Heart left ventricle (tissue), 16 donors: ENCODE measurements around the gene CCDC117. TPM values are rescaled to one million over a fixed set of nuclear protein-coding genes. Genes with fewer than 3 reads are reported as not detected.

Source experiments
- ATAC-seq, 4 donors: fragments of 200-7000 bp; cut with Tn5 transposase; one replicate each; pipeline ENCODE4 v1.9.1; 2020 to 2022; ENCODE audit warnings: moderate library complexity in 4 of 4, mild to moderate bottlenecking in 3 of 4, moderate number of reproducible peaks in 1 of 4
- DNase-seq, 5 donors: peaks; one replicate each; pipeline ENCODE4 v3.0.0-alpha.2; 2020
- H3K27ac ChIP-seq, 12 donors: fragments of 200-600 bp; sonication (generic) in 4 of 12; one replicate each; pipeline versions ENCODE4 v1.5.0 to v1.8.0; 2016 to 2022; ENCODE audit warnings: mild to moderate bottlenecking in 2 of 12
- H3K27me3 ChIP-seq, 9 donors: fragments of 200-600 bp; sonication (generic) in 2 of 9; one replicate each; pipeline versions ENCODE4 v1.5.1 to v1.8.0; 2016 to 2022; ENCODE audit warnings: mild to moderate bottlenecking in 3 of 9
- H3K36me3 ChIP-seq, 9 donors: fragments of 200-600 bp; sonication (generic) in 2 of 9; one replicate each; pipeline versions ENCODE4 v1.5.0 to v1.8.0; 2018 to 2022; ENCODE audit warnings: mild to moderate bottlenecking in 2 of 9
- H3K4me1 ChIP-seq, 12 donors: fragments of 200-600 bp; sonication (generic) in 4 of 12; one replicate each; pipeline versions ENCODE4 v1.5.0 to v1.8.0; 2016 to 2022; ENCODE audit warnings: mild to moderate bottlenecking in 3 of 12
- H3K4me3 ChIP-seq, 12 donors: fragments of 200-600 bp; sonication (generic) in 4 of 12; one replicate each; pipeline versions ENCODE4 v1.5.0 to v1.8.0; 2017 to 2022; ENCODE audit warnings: mild to moderate bottlenecking in 9 of 12, moderate library complexity in 4 of 12
- H3K9me3 ChIP-seq, 12 donors: fragments of 200-600 bp; sonication (generic) in 4 of 12; one replicate each; pipeline versions ENCODE4 v1.5.0 to v1.8.0; 2016 to 2022; ENCODE audit warnings: mild to moderate bottlenecking in 1 of 12
- CTCF ChIP-seq, 12 donors: fragments of 200-600 bp; sonication (generic) in 4 of 12; IDR thresholded peaks; one replicate each; pipeline versions ENCODE4 v1.5.0 to v1.8.0; 2018 to 2022; ENCODE audit warnings: antibody characterized with exemption in 12 of 12, mild to moderate bottlenecking in 5 of 12
- POLR2A ChIP-seq, 2 donors: fragments of 450-650 bp; IDR thresholded peaks; one replicate each; pipeline ENCODE4 v1.6.1; 2017; ENCODE audit warnings: antibody characterized with exemption in 2 of 2, mild to moderate bottlenecking in 2 of 2, moderate library complexity in 2 of 2
- WGBS, 4 donors: extraction: QIAGEN DNeasy Blood & Tissue Kit in 2 of 4; methylation state at CpG; one replicate each; pipeline versions ENCODE4 v1.1.5 to v1.1.7; 2013 to 2018; 5-methylcytosine and 5-hydroxymethylcytosine counted together
- intact Hi-C, 10 donors: fragments of 100-400 bp; cut with DNase I; formaldehyde crosslinking; loops; one replicate each; pipeline versions ENCODE4 v1.11.1 to v1.14.2; 2022
- long read RNA-seq, 3 donors: library from polyadenylated mRNA; unstranded; transcript quantifications; one replicate each; pipeline ENCODE4 v2.0.0, GENCODE V29; 2020 to 2021
- polyA plus RNA-seq, 2 donors: library from polyadenylated mRNA; stranded (reverse); fragments of 200-250 nt; gene quantifications; one replicate each; pipeline ENCODE4 v1.2.3, GENCODE V29; 2013
- total RNA-seq, 9 donors: library from RNA; depleted of rRNA in 2 of 9; stranded (reverse); fragments of >200 nt in 2 of 9; fragmentation: NEBNext Ultra II Directional in 3 of 9; extraction: Animal tissue kit (Norgen Biotek cat#: 25700) in 3 of 9; gene quantifications; one replicate each; pipeline versions ENCODE4 v1.1.0 to v1.2.4, GENCODE V29; 2016 to 2023
- donor health status: ischemic (EF 13 %, LVEDD 7.1; RV severe dilation, severe dysfunction).
- donor health status: healthy with polysubstance abuse.
- donor health status: DM: no; HTN: yes; CAD: no.
- donor health status: DM: no; HTN: no; CAD: no.
- donor health status: ischemic (EF 25% LVEDD 6.9; RV normal size, moderate dysfunction).
- donor health status: ischemic (EF 25% LVEDD 5.7; RV mildly dilated, moderate dysfunction).
- donor health status: healthy.
- donor health status: DM: yes; HTN: yes; CAD: no.
- donor health status: ischemic (EF 35%, LVEDD 5.7; RV mildly dilated, moderate dysfunction).
- donor health status: nonischemic (EF 11% LVEDD 7.7; RV severe dilation, severe dysfunction).
- donor health status: DM: yes; HTN: yes; CAD: no.
- donor health status: PGD.
- donor health status: ischemic (EF 29% LVEDD 5.4; RV normal size, mild dysfunction).
- donor health status: nonischemic (EF 23%, LVEDD 6.1; RV moderate dilation, normal function).

The CCDC117 gene
- total RNA-seq (10 to 100 TPM in 8 of 9 donors, 1 to 10 TPM in 1; 8.9 to 16.6 (median 13.3) TPM), polyA plus RNA-seq (10 to 100 TPM in 1 of 2 donors, 1 to 10 TPM in 1; 6.9 to 11.3 TPM)
- long read RNA-seq, donor 1, transcript CCDC117-201 (5 exons, 3,985 nt) = major isoform, 10 of 13 reads
- long read RNA-seq, donor 1, partial matches to known transcripts = 1 of 13 reads
- long read RNA-seq, donor 1, other reads (novel, unspliced or antisense) = 2 of 13 reads
- long read RNA-seq, donor 2, transcript CCDC117-201 (5 exons, 3,985 nt) = major isoform, 11 of 22 reads
- long read RNA-seq, donor 2, partial matches to known transcripts = 5 of 22 reads
- long read RNA-seq, donor 2, other reads (novel, unspliced or antisense) = 6 of 22 reads
- long read RNA-seq, donor 3, transcript CCDC117-201 (5 exons, 3,985 nt) = major isoform, 8 of 11 reads
- long read RNA-seq, donor 3, partial matches to known transcripts = 2 of 11 reads
- long read RNA-seq, donor 3, other reads (novel, unspliced or antisense) = 1 of 11 reads

- no peaks in the 10 kb centered on the region for H3K27me3 ChIP-seq
- 0 to 1% (median 0%) methylated on average over 12 to 92 of the region's 92 CpGs for WGBS, 4 donors
- intact Hi-C loops = loop anchor here in 5 of 10 donors (1.0 to 2.0 kb wide), 6 partner anchors 26 to 32 kb away; partner anchors contain the start of genes HSCB (in 3 of the 5), CHEK2 (in 2 of the 5) and XBP1 (in 2 of the 5)
- peaks cover 0 to 26% (median 19%) of the 10 kb centered on the region in 12 donors for H3K4me1 ChIP-seq
- TF ChIP-seq CTCF (IDR thresholded peaks at IDR 0.05) (peak in 6 of 12 donors; percentile 3 to 41 (median 24)), POLR2A (IDR thresholded peaks at IDR 0.05) (peak; percentile 23 to 88)
- H3K36me3 ChIP-seq = peaks cover 0 to 33% (median 26%) of the 10 kb centered on the region in 9 donors
- peak within 1 kb of the TSS; percentile 65 to 93 (median 80) for H3K4me3 ChIP-seq
- DNase-seq (peak; percentile 96 to 98 (median 97)), ATAC-seq (peak; percentile 98 to 99 (median 99))
- H3K9me3 ChIP-seq = peaks cover 0 to 5% (median 0%) of the 10 kb centered on the region in 12 donors
- H3K27ac ChIP-seq = peak within 1 kb of the TSS; percentile 86 to 100 (median 97)
These were observed at the start of gene CCDC117 for GRCh38 chr22:28772633-28773460. TSS of gene CCDC117 (plus strand) at chr22:28772695. CDS start at chr22:28772850, 155 bp downstream.

GRCh38 chr22:28728002-28728401, 44.5 kb upstream of the CCDC117 start:
- TF ChIP-seq POLR2A (IDR thresholded peaks at IDR 0.05) = no peak
- Histone ChIP-seq H3K27ac (no peak overlapping the region), H3K4me1 (no peaks in the 10 kb centered on the region), H3K9me3 (no peaks in the 10 kb centered on the region), H3K36me3 (peaks cover 0 to 22% (median 0%) of the 10 kb centered on the region in 9 donors), H3K27me3 (no peaks in the 10 kb centered on the region), H3K4me3 (no peak overlapping the region)
- 92 to 100% (median 98%) methylated on average over 1 of the region's 1 CpG for WGBS, 4 donors
- intact Hi-C loops = no loop called here
- ATAC-seq (no peak), DNase-seq (no peak)

- DNase-seq (no peak), ATAC-seq (no peak)
- no peak overlapping the region for H3K27ac ChIP-seq
- H3K9me3 ChIP-seq = no peaks in the 10 kb centered on the region
- H3K4me1 ChIP-seq = no peaks in the 10 kb centered on the region
- 96 to 98% (median 96%) methylated on average over 10 of the region's 10 CpGs for WGBS, 4 donors
- H3K4me3 ChIP-seq = no peak overlapping the region
- peaks cover 0 to 26% (median 0%) of the 10 kb centered on the region in 9 donors for H3K36me3 ChIP-seq
- no peaks in the 10 kb centered on the region for H3K27me3 ChIP-seq
- intact Hi-C loops = no loop called here
- no peak for TF ChIP-seq POLR2A (IDR thresholded peaks at IDR 0.05)
- TF ChIP-seq CTCF (IDR thresholded peaks at IDR 0.05) = no peak
These were observed 43.7 kb upstream of the CCDC117 start for GRCh38 chr22:28728621-28729313.

- no peak for TF ChIP-seq POLR2A (IDR thresholded peaks at IDR 0.05)
- TF ChIP-seq CTCF (IDR thresholded peaks at IDR 0.05) = no peak
- no peaks in the 10 kb centered on the region for H3K27me3 ChIP-seq
- H3K4me3 ChIP-seq = no peak overlapping the region
- 85 to 96% (median 89%) methylated on average over 3 of the region's 3 CpGs for WGBS, 4 donors
- no peaks in the 10 kb centered on the region for H3K9me3 ChIP-seq
- no peaks in the 10 kb centered on the region for H3K4me1 ChIP-seq
- no peak overlapping the region for H3K27ac ChIP-seq
- ATAC-seq = no peak
- intact Hi-C loops = loop anchor here in 1 of 10 donors (5.0 kb wide), 1 partner anchor 68 kb away; no protein-coding TSS in a partner anchor
- peaks cover 0 to 23% (median 0%) of the 10 kb centered on the region in 9 donors for H3K36me3 ChIP-seq
- DNase-seq = no peak
These were observed 42.3 kb upstream of the CCDC117 start for GRCh38 chr22:28730179-28730578.
